Testis (tissue), 3 donors: ENCODE measurements around the gene PXDN. TPM values are rescaled to one million over a fixed set of nuclear protein-coding genes. Genes with fewer than 3 reads are reported as not detected.

Experiments used
- DNase-seq: peaks from one replicate; pipeline ENCODE4 v3.0.0-alpha.2; 2019
- H3K27ac ChIP-seq, 2 donors: fragments of 200-600 bp; sonication (generic); one replicate each; pipeline ENCODE4 v1.5.1; 2019
- H3K27me3 ChIP-seq: fragments of 200-600 bp; sonication (generic); one replicate; pipeline ENCODE4 v1.5.1; 2019
- H3K36me3 ChIP-seq: fragments of 200-600 bp; sonication (generic); one replicate; pipeline ENCODE4 v1.5.1; 2017; ENCODE audit warnings: low read depth; ENCODE audit errors: missing control alignments
- H3K4me1 ChIP-seq: fragments of 200-600 bp; sonication (generic); one replicate; pipeline ENCODE4 v1.5.1; 2019
- H3K4me3 ChIP-seq, 2 donors: fragments of 200-600 bp; sonication (generic); one replicate each; pipeline ENCODE4 v1.5.1; 2017 to 2019
- H3K9me3 ChIP-seq: fragments of 200-600 bp; sonication (generic); one replicate; pipeline ENCODE4 v1.5.1; 2017
- POLR2A ChIP-seq: fragments of 450-650 bp; IDR thresholded peaks from one replicate; pipeline ENCODE4 v1.6.1; 2017; ENCODE audit warnings: antibody characterized with exemption, mild to moderate bottlenecking, moderate library complexity
- WGBS, 2 donors: methylation state at CpG; one replicate each; pipeline ENCODE4 v1.1.5; 2018; 5-methylcytosine and 5-hydroxymethylcytosine counted together
- intact Hi-C: fragments of 100-400 bp; cut with DNase I; formaldehyde crosslinking; loops from one replicate; pipeline ENCODE4 v1.15.1; 2023; ENCODE audit warnings: low total_unique reads
- polyA plus RNA-seq: library from polyadenylated mRNA; stranded (reverse); fragments of 350-450 nt; fragmentation: Illumina TruSeq; extraction: RNeasy Lipid Tissue Mini Kit (QIAGEN cat#74804); gene quantifications from one replicate; pipeline ENCODE4 v1.2.3, GENCODE V29; 2014; ENCODE audit warnings: low read depth, low replicate concordance; ENCODE audit not compliant: insufficient read depth
- total RNA-seq, 2 donors: library from RNA; depleted of rRNA; stranded (reverse); fragments of >200 nt; gene quantifications; one replicate each; pipeline ENCODE4 v1.2.3, GENCODE V29; 2016
- TF ChIP-seq, protein P1 (sequence below), 3 experiments: fragments of 450-650 bp in 2 of 3; fragments of 200-600 bp in 1 of 3; sonication (generic) in 1 of 3; IDR thresholded peaks; one replicate each; pipeline ENCODE4 v1.5.1; 2016 to 2019; ENCODE audit warnings: antibody characterized with exemption in 3 of 3, mild to moderate bottlenecking in 2 of 3, moderate library complexity in 1 of 3

PXDN gene
- total and polyA plus RNA-seq, 3 donors from 2014 or later = 26.7 to 41.8 (median 33.8) TPM

DNA sequence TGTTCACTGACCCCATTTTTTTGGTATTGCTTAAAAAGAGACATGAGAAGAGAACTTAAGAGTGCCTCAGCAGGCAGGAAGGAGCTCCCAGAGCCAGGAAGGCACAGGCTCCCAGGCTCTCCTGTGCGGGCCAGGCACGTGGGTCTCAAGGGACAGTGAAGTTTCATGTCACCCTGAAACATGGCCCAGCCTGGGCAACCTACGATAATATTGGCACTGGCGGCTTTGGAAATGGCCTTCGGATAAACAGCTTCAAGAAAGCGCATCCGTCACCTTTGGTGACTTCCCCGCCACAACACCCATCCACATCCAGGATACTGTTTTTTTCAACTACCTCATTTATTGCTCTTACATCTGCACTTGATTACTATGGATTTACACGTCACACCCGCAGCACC, 30.5 kb downstream of the PXDN start:
- H3K27ac ChIP-seq = no peak overlapping the region
- intact Hi-C loops = no loop called here
- no peaks in the 10 kb centered on the region for H3K36me3 ChIP-seq
- H3K9me3 ChIP-seq = no peaks in the 10 kb centered on the region
- peaks cover 7% of the 10 kb centered on the region for H3K4me1 ChIP-seq
- TF ChIP-seq POLR2A = no peak
- TF ChIP-seq, protein P1, sequence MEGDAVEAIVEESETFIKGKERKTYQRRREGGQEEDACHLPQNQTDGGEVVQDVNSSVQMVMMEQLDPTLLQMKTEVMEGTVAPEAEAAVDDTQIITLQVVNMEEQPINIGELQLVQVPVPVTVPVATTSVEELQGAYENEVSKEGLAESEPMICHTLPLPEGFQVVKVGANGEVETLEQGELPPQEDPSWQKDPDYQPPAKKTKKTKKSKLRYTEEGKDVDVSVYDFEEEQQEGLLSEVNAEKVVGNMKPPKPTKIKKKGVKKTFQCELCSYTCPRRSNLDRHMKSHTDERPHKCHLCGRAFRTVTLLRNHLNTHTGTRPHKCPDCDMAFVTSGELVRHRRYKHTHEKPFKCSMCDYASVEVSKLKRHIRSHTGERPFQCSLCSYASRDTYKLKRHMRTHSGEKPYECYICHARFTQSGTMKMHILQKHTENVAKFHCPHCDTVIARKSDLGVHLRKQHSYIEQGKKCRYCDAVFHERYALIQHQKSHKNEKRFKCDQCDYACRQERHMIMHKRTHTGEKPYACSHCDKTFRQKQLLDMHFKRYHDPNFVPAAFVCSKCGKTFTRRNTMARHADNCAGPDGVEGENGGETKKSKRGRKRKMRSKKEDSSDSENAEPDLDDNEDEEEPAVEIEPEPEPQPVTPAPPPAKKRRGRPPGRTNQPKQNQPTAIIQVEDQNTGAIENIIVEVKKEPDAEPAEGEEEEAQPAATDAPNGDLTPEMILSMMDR (IDR thresholded peaks at IDR 0.05) = no peak
- WGBS, 2 donors = 92 to 93% methylated on average over 8 to 10 of the region's 10 CpGs
- no peak for DNase-seq
- H3K4me3 ChIP-seq = no peak overlapping the region
- H3K27me3 ChIP-seq = no peaks in the 10 kb centered on the region

DNA sequence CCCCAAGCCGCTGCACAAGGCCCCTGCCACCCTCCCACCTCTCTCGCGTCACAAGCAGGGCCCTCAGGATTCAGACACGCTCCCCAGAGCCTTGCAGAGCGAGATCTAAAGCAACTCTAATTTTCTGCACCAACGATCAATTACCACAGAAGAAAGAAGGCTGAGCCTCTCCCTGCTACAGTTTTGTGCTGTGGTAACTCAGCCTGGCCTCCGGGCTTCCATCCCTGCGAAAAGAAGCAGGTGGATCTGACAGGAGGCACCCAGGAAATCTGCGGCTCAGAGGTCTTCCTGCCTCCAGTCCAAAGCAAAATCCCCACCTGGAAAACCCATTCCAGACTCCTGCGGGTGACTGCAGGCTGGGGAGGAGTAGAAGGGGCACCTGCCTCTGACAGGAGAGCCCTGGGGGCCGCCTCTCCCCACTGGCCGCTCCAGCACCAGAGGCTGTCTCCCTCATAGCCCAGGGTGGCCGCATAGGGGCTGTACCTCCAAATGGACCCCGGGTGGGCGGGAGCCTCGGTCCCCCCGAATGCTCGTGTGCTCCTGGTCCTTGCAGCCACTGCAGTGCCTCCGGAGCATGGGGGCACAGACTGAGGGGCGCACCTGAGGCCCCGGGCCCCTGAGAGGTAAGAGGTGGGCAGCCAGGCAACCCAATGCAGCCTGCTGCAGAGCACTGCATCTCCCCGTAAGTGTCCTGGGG, 31.0 kb downstream of the PXDN start:
- 90 to 95% methylated on average over 7 to 22 of the region's 22 CpGs for WGBS, 2 donors
- Histone ChIP-seq H3K4me1 (peaks cover 7% of the 10 kb centered on the region), H3K27ac (no peak overlapping the region), H3K9me3 (no peaks in the 10 kb centered on the region), H3K27me3 (no peaks in the 10 kb centered on the region), H3K36me3 (no peaks in the 10 kb centered on the region), H3K4me3 (no peak overlapping the region)
- intact Hi-C loops = no loop called here
- no peak for DNase-seq
- TF ChIP-seq, protein P1 (IDR thresholded peaks at IDR 0.05) = no peak
- no peak for TF ChIP-seq POLR2A

DNA sequence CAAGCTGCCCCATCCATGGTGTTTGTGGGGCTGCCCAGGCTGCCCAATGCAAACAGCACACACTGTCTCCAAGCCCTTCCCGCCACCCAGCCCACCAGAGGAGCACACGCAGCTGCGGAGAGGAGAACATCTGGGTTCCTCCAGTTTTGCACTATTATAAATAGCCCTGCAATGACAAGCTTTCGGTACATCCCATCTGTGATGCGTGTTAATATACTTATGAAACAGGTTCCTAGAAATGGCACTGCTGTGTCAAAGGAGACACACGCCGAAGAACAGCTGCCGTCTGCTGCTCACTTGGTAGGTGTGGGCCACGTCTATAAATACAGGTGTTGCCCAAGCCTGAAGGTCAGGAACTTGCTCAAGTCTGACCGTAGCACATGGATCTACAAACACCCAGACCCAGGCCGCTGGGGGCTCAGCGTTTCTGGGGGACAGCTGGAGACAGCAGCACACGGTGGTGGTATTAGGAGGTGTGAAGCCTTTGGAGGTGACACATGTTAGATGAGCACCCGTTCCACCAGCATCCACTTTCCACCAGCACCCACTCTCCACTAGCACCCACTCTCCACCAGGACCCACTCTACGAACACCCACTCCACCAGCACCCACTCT, 34.3 kb downstream of the PXDN start:
- Histone ChIP-seq H3K27ac (no peak overlapping the region), H3K27me3 (no peaks in the 10 kb centered on the region), H3K9me3 (no peaks in the 10 kb centered on the region), H3K4me3 (no peak overlapping the region), H3K36me3 (no peaks in the 10 kb centered on the region), H3K4me1 (peaks cover 12% of the 10 kb centered on the region)
- TF ChIP-seq, protein P1 (IDR thresholded peaks at IDR 0.05) = no peak
- no peak for TF ChIP-seq POLR2A
- intact Hi-C loops = no loop called here
- 91 to 94% methylated on average over 15 of the region's 15 CpGs for WGBS, 2 donors
- DNase-seq = no peak

DNA sequence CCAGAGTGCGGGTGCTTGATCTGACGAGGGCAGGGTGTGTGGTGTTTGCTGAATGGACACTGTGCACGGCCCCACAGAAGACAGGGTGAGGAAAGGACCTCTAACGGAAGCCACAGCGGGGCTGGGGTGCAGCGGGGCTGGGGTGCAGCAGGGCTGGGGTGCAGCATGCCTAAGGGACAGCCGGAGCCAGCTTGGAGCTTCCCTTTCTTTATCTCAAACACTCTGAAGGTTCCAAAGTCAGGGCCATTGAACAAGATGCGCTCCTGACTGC, 35.0 kb downstream of the PXDN start:
- DNase-seq = no peak
- TF ChIP-seq, protein P1 (IDR thresholded peaks at IDR 0.05) = no peak
- no peak for TF ChIP-seq POLR2A
- Histone ChIP-seq H3K36me3 (no peaks in the 10 kb centered on the region), H3K4me1 (peaks cover 8% of the 10 kb centered on the region), H3K9me3 (no peaks in the 10 kb centered on the region), H3K4me3 (no peak overlapping the region), H3K27ac (no peak overlapping the region), H3K27me3 (no peaks in the 10 kb centered on the region)
- intact Hi-C loops = no loop called here
- 76 to 77% methylated on average over 6 to 8 of the region's 8 CpGs for WGBS, 2 donors
